Stimulated activated CD4-positive, alpha-beta T cell treated with anti-CD3 and anti-CD28 coated beads, Interleukin-12 subunit alpha, Interleukin-12 subunit beta, amount 100 ng/mL, for 24 hours (primary cell): ENCODE data around the gene ACOT11.
"Not testable (repeated sequence)": the region's sequence is repeated elsewhere in the genome, so short reads cannot be mapped to it uniquely, and the experiment has no call there.

ENCODE experiments used
- DNase-seq, 2 experiments: peaks; one replicate each; pipeline ENCODE4 v3.0.0-alpha.2; 2020; ENCODE audit warnings: low read depth in 2 of 2

ACOT11 gene

DNA sequence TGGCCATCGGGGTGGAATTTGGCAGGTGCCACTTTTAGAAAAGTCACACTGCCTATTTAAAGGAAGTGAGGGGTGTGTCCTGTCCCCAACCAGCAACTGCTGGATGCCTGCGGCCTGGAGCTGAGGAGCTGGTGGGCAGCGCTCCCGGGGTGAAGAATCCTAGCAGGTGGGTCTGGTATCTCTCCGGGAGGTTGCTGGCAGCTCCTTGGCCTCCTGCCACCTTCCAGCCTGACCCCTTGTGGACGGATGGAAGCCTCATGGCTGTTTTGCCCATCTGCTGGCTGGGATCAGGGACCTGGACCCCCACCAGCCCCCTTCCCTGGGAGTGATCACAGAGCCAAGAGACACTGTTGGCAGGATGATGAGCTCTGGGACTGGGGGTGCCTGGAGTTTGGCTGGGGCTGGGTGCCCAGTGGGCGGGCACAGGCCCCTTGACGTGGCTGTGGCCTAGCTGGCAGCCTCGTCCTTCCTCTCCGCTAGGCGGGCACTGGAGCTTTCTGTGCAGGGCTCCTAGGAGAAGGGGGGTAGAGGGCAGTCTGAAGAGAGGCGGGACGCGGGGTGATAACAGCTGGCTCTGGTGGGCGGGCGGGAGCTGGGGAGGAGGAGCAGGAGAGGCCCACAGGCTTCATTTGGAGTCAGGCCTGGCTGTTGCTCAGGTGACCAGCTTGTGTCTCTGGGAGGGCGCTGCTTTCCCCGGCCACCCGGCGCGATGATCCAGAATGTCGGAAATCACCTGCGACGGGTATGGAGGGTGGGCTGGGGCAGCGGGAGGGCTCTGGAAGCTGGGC is at the start of gene ACOT11:
Gene ACOT11, plus strand, starts transcription at position 628 of the 788 bp plus-strand sequence. Its CDS starts 82 bp downstream, at position 710.
- no peak for DNase-seq

DNA sequence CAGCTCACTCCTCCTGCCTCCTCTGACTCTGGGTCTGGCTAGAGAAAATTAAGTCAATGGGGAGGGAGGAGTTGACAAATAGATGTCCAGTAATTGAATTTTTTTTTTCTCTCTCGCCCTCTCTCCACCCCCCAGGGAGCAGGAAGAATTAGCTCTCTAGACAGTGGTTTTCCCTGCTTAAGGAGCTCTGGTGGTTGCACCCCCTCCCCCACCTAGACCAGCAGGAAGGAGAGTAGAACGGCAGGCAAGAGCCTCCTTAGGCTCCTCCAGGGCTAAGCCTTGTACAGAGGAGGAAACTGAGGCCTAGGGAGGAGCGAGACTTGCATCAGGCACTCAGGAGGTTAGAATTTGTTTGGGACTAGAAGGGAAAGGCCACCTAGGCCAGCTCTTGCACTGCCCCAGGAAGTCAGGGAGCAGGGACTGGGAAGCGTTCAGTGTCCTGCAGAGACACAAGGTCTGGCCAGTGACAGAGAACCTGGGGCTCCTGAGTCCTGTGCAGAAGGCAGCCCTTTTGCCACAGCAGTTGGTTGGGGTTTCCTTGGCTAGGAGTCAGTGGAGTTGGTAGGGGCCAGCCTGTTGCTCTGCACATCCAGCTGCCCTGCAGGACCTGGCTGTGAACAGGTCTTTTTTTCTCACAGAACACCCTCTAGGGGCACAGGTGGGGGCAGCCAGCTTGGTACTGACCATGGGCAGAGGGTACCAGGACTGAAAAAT is 49.5 kb upstream of the ACOT11 start:
- DNase-seq: no peak

DNA sequence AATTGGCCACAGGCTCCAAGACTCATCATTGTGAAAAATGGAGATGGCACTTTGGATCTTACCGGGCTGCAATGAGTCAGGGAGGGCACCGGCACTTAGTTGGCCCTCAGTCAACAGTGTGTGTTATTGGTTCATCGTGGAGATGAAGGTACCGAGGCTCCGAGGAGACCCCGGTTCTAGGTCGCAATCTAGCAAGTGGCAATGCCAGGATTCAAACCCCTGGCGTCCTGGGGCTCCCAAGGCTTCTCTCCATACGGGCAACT is 49.0 kb upstream of the ACOT11 start:
- no peak for DNase-seq

DNA sequence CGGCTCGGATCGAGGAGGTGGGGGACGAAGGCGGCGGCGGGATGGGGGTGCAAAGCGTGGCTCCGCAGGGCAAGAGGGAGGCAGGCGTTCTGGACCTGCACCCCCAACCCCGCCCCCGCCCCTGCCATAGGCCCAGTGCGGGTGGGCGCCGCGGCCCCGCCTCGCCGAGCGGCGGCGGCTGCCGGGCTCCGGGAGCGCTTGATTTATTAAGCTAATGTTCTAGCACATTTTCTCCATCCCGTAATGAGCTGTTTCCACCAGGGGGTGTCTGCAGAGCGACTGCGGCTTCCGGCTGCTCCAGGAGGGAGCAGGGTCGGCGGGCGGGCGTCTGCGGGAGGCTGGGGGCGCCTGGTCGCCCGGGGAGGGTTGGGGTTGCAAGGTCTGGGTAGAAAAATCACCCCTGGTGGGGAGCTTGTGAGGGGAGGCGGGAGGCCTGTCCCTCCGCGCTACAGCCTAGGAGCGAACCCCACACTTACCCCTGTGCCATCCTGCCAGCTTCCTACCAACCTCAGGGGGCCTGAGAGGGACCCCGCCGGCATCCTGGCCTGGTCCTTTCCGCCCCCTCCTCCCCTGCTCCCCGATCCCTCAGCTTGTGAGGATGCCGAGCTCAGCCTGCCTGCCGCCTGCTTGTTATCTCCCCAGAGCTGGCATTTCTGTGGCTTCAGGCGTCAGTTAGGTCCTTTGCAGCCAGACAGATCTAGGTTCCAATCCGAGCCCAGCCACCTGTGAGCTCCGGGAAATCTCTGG is 48.5 kb upstream of the ACOT11 start:
- DNase-seq: no peak

DNA sequence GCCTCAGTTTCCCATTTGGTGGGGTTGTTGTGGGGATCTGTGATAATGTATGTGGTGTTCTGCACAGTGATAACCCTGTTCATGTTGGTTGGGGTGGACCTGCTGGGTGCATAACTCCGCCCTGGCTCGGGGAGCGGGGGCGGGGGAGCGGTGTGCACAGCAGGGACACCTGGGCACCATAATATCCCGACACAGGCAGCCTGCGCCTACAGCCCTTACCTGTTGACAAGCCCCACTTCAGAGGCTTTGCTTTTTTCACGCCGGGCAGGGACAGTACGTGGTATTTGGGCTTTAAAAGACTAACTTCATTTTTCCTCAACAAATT is 48.0 kb upstream of the ACOT11 start:
- no peak for DNase-seq

DNA sequence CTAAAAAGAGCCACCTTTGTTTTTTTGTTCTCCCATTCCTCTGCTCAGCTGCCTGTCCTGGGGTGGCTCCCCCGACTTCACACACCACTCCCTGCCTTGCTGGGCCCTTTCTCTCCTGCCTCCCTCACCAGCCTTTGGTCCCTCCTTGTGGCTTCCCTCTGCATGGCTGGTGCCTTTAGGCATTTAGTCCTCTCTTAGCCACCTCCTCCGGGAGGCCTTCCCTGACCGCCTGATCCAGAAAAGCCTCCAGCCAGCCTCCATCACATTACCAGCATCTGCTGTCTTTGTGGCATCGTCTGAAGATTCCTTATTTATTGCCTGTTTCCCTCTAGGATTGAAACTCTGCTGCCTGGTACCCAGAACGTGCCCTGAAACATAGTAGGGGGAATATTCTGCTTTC is 46.2 kb upstream of the ACOT11 start:
- DNase-seq: no peak

DNA sequence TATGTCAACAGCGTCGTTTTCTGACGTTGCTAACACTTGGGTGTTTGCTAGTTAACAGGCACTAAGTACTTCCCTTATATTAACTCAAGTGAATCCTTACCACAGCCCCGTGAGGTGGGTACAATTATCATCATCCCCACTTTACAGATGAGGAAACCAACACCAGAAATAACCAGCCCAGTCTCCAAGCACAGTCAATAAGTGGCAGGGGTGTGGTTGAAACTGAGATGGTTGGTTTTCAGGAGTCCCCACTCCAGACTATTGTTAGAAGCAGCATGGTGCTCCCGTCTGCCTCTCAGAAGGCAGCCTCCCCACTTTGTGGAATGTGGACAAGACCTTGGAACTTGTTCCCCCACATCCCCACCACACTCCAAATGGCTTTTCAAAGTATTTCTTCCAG is 45.7 kb upstream of the ACOT11 start:
- no peak for DNase-seq

DNA sequence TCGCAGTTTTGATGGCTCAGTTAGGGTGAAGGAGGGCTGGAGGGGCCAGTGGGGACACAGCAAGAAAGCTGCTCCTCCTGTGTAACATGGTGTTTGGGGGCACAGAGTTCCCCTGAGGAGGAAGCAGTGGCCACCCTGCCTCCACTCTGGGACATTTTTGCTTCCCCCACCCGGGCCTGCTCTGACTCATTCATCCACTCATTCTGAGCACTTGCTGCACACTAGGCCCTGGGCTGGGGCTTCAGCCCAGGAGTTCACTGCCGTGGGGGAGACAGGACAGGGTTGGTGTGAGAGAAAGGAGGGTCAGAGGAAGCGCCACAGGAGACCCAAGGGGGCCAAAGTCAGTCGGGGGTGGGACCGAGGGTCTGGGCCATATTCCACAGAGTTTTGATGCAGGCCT is 41.4 kb upstream of the ACOT11 start:
- no peak for DNase-seq

DNA sequence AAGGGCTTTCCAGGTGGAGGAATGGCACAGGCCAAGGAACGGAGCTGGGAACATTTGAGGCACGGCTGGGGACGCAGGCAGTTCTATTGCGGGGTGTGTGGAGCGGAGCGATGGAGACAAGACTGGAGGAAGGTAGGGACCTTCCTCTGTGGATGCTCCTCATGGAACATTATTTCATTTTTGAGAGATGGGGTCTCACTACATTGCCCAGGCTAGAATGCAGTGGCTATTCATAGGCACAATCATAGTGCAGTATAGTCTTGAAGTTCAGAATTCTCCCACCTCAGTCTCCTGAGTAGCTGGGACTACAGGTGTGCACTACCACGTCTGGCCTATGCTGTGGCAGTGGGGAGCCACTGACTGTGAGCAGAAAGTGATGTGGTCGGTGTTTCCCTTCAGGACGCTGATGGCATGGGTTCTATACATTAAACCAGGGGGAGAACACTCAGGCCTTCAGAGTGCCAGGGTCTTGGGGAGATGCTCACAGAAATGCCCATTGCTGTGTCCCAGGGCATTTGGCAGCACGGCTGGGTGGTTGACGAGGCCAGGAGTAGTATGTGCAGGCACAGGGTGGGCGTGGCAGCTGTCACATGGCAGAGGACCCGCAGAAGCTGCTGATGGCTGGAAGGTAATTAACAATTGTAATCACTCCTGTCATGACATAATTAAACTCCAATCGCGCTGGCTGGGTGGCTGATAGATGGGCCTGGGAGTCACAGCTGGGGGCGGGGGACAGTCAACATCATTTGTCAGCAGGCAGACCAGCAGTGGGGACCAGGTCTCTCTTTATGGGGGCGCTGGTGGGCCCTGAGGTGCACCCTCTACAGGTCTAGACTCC is 40.8 kb upstream of the ACOT11 start:
- no peak for DNase-seq

DNA sequence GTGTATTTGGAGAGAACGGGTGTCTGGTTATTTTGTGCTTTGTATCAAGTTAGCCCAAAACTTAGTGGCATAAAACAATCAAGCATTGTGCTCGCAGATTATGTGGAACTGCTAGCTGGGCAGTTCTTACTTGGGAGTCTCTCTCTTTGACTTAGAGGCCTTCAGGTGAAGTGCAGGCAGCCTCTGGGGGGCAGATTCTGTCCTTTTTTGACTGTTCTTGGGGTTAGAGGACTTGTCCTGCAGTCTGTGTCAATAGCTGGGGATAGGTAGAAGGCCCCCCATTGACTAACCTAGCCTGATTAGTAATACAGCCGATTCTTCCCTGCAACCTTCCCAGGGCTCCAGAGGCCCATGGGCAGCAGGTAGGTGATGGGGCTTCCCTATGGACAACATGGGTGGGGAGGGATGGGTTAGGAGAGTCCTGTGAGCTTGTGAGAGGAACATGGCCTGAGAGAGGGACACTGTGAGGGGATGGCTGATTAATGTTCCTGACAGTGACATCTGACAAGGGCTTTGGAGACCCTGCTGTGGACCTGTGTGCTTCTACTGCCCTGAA is 37.2 kb upstream of the ACOT11 start:
- no peak for DNase-seq

DNA sequence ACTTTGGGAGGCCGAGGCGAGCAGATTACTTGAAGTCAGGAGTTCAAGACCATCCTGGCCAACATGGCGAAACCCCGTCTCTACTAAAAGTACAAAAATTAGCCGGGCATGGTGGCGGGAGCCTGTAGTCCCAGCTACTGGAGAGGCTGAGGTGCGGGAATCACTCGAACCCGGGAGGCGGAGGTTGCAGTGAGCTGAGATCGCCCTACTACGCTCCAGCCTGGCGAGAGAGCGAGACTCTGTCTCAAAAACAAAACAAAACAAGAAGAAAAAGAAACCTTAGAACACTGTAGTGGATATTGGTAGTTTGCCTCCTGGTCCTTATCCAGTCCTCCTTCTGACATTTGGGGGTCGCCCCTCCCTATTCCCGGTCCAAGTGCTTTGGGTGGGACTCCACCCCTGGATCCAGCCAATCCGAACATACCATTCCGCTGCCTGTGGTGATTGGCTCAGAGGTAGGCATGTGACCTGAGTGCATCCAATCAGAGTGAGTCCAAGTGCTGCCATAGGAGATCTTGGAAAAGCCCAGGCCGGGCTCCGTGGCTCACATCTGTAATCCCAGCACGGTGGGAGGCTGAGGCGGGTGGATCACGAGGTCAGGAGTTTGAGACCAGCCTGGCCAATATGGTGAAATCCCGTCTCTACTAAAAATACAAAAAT is 34.0 kb upstream of the ACOT11 start:
- DNase-seq: not testable (repeated sequence)

DNA sequence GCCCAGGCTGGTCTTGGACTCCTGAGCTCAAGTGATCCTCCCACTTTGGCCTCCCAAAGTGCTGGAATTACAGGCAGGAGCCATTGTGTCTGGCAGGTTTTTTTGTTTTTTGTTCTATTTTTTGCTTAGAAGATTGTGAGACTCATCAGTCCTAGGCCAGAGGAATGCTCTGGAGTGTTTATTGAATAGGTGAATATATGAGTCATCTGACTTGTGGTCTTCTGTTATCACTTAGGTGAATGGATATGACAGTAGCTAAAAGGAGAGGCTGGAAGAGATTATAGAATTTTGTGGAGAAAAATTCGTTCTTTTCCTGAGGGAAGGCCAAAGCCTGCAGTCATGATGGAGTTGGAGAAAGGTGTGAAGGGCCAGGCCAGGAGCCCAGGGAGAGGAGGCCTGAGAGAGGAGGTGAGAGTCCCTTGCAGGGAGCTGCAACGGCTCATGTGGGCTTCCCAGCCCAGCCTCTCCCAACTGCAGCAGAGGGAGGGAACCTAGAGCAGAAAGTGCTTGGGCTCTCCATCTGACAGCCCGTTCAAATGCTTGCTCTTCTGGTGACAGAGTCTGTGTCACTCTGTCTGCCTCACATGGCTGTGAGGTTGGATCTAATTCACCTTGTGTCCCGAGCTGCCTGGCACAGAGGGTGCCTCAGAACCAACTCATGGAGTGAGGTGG is 31.6 kb upstream of the ACOT11 start:
- no peak for DNase-seq

DNA sequence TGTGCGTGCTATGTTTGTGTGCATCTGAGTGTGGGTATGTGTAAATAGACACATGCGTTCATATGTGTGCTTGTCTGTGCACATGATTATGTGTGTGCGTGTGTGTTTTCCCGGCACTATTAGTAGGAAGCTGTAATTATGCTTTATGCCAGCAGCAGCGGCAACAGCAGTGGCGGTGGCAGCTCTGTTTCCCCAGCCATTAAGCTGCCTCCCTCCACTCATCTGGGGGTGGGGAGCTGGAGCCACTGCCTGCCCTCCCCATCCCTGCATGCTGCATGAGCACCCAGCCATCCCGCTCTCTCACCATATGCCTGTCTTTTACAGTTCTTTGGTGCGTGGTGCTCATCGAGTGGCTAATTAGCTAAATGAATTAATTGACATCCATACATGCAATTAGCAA is 30.5 kb upstream of the ACOT11 start:
- no peak for DNase-seq

DNA sequence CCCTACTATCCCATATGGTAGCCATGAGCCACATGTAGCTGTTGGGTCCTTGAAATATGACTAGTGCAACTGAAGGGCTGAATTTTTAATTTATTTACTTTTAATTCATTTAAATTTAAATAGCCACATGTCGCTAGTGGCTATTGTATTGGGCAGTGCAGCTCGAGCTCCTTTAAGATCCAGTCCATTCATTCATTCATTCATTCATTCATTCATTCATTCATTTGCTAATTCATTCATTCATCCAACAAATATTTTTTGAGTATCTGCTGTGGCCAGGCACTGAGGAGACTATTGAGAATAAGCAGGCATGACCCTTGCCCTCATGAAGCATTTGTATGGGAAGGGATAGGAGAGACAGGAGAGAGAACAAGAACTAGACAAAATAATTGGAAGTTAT is 29.5 kb upstream of the ACOT11 start:
- DNase-seq: no peak

DNA sequence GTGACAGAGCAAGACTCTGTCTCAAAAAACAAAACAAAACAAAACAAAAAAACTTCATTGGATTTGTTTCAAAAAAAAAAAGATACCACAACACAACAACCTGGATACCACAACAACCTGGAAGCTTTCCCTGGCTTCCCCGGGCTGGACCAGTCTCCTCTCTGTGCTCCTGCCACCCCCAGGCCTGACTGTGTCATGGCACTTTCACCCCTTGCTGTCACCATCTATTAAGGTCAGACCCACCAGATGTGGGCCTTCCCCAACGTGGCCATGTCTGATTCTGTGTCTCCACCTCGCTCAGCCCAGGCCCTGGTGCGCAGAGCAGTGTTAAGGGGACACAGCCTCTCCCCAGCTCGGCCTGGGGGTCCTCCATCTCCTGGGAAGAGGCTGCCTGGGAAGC is 28.3 kb upstream of the ACOT11 start:
- no peak for DNase-seq

DNA sequence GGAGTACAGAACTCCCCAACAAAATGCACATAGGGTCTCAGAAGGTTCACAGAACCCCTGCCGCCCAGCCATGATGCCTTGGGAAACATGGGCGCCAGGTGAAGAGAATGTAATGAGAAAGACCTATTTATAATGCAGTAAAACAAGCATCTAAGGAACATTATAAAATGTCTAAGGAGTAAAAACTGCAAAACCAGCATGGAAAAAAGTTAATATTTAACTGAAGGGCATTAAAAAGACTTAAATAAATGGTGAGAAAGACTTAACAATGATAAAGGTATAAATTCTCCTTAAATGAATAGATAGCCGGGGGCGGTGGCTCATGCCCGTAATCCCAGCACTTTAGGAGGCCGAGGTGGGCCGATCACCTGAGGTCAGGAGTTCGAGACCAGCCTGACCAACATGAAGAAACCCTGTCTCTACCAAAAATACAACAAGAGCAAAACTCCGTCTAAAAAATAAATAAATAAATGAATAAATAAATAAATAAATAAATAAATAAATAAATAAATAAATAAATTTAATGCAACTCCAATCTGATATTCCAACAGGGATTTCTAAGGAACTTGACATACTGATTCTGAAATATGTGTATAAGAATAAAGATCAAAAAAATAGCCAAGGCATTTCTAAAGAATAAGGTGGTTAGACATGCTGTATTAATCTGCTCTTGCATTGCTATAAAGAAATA is 27.3 kb upstream of the ACOT11 start:
- DNase-seq: no peak

DNA sequence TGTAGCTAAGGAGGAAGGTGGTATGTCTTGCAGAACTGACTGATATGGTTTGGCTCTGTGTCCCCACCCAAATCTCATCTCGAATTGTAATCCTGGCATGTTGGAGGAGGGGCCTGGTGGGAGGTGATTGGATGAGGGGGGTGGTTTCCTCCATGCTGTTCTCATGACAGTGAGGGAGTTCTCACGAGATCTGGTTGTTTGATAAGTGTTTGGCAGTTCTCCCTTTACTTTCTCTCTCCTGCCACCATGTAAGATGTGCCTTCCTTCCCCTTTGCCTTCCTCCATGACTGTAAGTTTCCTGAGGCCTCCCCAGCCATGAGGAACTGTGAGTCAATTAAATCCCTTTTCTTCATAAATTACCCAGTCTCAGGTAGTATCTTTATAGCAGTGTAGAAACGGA is 21.5 kb upstream of the ACOT11 start:
- not testable (repeated sequence) for DNase-seq

DNA sequence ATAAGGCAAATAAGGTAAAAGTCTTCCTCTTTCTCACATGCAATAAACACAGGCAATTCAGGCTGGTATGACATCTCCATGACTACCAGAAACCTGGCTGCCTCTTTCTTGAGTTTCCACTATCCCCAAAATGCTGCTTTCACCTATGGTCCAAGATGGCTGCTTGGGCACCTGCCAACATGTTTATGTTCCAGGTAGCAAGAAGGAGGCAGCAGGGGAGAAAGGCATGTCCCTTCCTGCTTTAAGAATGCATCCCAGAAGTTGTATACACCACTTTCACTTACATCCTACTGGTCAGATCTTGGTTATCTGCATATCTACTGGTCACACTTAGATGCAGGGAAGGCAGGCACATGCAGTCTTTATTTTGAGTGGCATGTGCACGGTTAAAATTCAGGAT is 19.4 kb upstream of the ACOT11 start:
- DNase-seq: no peak

DNA sequence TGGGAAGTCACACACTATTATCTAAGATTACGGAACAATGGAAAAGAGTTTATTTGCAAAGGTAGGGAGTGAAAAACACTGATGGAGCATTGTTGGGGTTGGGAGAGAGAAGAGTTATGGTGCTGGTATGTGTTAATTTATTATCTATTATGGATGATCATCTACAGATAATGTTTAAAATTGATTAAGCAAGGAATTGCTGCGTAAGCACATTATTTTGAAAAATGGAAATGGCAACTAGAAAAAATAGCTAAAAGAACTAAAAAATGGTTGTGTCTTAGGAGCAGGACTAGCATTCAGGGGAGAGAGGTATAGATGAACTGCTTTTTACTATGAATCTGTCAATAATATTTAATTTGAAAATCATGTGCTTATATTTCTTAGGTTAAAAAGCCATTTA is 16.0 kb upstream of the ACOT11 start:
- no peak for DNase-seq

DNA sequence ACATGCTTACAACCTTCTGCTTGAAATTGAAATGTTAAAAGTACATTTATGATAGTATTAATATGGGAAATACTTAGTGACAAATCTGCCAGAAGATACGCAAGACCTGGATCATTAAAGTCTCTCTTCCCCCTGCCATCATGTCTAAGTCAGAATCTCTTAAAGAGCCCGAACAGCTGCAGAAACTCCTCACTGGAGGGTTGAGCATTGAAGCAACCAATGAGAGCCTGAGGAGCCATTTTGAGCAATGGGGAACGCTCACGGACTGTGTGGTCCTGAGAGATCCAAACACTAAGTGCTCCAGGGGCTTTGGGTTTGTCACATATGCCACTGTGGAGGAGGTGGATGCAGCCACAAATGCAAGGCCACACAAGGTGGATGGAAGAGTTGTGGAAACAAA is 11.4 kb upstream of the ACOT11 start:
- DNase-seq: not testable (repeated sequence)
